Measurements from ENCODE around the gene STK32C. TPM values are rescaled to one million over a fixed set of nuclear protein-coding genes. Genes with fewer than 3 reads are reported as not detected.
"Not testable (repeated sequence)": the region's sequence is repeated elsewhere in the genome, so short reads cannot be mapped to it uniquely, and the experiment has no call there.

Gene STK32C
- total RNA-seq, 4 donors from 2014 or later = 1.3 to 5.6 (median 4.7) TPM

DNA sequence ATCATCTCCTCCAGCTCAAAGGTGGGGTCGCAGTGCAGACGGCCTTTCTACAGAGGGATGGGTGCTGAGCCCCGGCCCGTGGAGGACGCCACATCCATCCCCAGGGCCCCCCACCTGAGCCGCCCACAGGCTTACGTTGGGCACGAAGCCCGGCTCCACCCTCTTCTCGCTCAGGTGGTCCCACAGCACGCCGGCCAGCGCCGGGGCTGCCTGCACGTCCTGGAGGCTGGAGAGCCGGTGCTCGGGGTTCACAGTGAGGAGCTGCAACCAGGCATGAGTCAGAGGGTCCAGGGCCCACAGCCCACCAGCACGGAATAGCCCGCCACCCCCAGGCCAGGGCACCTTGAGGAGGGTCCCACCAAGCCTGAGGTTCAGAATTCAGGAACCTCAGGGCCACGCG, 85.0 kb downstream of the STK32C start:
- TF ChIP-seq POLR2AphosphoS5 (IDR thresholded peaks at IDR 0.05) = no peak
- TF ChIP-seq POLR2A (IDR thresholded peaks at IDR 0.05) = no peak
- no peak for TF ChIP-seq EP300 (IDR thresholded peaks at IDR 0.05)
- no peak for TF ChIP-seq CTCF (IDR thresholded peaks at IDR 0.05)
- peaks cover 7% of the 10 kb centered on the region for H3K4me1 ChIP-seq
- H3K4me3 ChIP-seq = no peak overlapping the region
- DNase-seq (ENCODE audit: low spot score in 2 of 2) = no peak
- no peaks in the 10 kb centered on the region for H3K9me3 ChIP-seq
- H3K27me3 ChIP-seq = no peaks in the 10 kb centered on the region
- no CpG with 5 or more reads among the region's 21 CpGs for WGBS
- no peaks in the 10 kb centered on the region for H3K36me3 ChIP-seq
- H3K27ac ChIP-seq = no peak overlapping the region

DNA sequence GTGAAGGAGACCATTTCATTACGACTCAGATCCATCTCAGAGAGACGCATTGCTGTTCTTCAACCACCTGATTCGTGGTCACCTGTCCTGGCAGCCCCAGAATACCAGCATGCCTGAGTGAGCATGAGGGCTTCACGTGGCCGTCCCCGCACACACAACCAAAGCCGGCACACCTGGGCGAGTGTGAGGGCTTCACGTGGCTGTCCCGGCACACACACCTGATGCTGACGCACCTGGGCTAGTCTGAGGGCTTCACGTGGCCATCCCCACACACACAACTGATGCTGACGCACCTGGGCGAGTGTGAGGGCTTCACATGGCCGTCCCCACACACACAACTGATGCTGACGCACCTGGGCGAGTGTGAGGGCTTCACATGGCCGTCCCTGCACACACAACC, 86.8 kb downstream of the STK32C start:
- H3K9me3 ChIP-seq; H3K4me3 ChIP-seq; DNase-seq (ENCODE audit: low spot score in 2 of 2); H3K27me3 ChIP-seq; H3K27ac ChIP-seq; H3K4me1 ChIP-seq; H3K36me3 ChIP-seq: not testable (repeated sequence)
- WGBS = 91% methylated on average over 6 of the region's 18 CpGs

GRCh38 chr10:132220061-132220460, 87.7 kb downstream of the STK32C start:
- no peaks in the 10 kb centered on the region for H3K27me3 ChIP-seq
- H3K27ac ChIP-seq = no peak overlapping the region
- TF ChIP-seq POLR2A (IDR thresholded peaks at IDR 0.05) (no peak), CTCF (IDR thresholded peaks at IDR 0.05) (no peak), POLR2AphosphoS5 (IDR thresholded peaks at IDR 0.05) (no peak), EP300 (IDR thresholded peaks at IDR 0.05) (no peak)
- H3K4me1 ChIP-seq = peaks cover 7% of the 10 kb centered on the region
- no peaks in the 10 kb centered on the region for H3K36me3 ChIP-seq
- no peaks in the 10 kb centered on the region for H3K9me3 ChIP-seq
- no peak for DNase-seq (ENCODE audit: low spot score in 2 of 2)
- WGBS = 98% methylated on average over 5 of the region's 9 CpGs
- no peak overlapping the region for H3K4me3 ChIP-seq

DNA sequence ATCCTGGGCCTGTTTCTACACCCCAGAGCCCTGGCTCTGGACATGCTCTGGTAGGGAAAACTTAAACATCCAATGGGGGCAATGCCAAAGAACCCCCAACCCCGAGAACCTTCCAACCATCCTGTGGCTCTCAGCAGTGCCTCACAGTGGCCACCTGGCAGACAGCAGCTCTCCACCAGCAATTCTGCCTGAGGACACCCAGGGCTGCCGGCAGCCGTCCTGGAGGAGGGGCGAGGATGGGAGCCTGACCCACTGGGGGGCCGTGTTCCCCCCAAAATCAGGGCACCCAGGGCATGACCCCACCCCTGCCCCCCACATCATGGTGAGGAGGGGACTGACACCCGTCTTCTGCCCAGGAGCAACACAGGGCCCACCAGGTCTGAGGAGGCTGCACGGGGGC, 88.3 kb downstream of the STK32C start:
- no peaks in the 10 kb centered on the region for H3K9me3 ChIP-seq
- no peaks in the 10 kb centered on the region for H3K36me3 ChIP-seq

DNA sequence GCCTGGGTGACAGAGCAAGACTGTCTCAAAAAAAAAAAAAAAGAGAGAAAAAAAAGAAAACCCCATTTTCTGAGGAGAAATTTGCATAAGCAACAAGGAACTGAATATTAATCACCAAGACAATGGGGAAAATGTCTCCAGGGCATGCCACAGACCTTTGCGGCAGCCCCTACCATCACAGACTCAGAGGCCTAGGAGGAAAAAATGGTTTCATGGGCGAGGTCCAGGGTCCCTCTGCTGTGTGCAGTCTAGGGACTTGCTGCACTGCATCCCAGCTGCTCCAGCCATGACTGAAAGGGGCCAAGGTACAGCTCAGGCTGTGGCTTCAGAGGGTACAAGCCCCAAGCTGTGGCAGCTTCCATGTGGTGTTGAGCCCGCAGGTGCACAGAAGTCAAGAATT, 91.3 kb downstream of the STK32C start:
- not testable (repeated sequence) for DNase-seq (ENCODE audit: low spot score in 2 of 2); H3K36me3 ChIP-seq; H3K27me3 ChIP-seq; H3K27ac ChIP-seq; H3K4me1 ChIP-seq; H3K9me3 ChIP-seq; H3K4me3 ChIP-seq
- 80% methylated on average over 3 of the region's 3 CpGs for WGBS

More for the DNA sequence above, 88.3 kb downstream of the STK32C start:
- Histone ChIP-seq H3K4me3 (no peak overlapping the region), H3K27me3 (no peaks in the 10 kb centered on the region), H3K27ac (no peak overlapping the region), H3K4me1 (peaks cover 7% of the 10 kb centered on the region)
- TF ChIP-seq CTCF (IDR thresholded peaks at IDR 0.05) (no peak), POLR2A (IDR thresholded peaks at IDR 0.05) (no peak), POLR2AphosphoS5 (IDR thresholded peaks at IDR 0.05) (no peak), EP300 (IDR thresholded peaks at IDR 0.05) (no peak)
- 89% methylated on average over 3 of the region's 7 CpGs for WGBS
- DNase-seq (ENCODE audit: low spot score in 2 of 2) = no peak

- DNase-seq (ENCODE audit: low spot score in 2 of 2) = no peak
- H3K36me3 ChIP-seq = no peaks in the 10 kb centered on the region
- H3K4me1 ChIP-seq = no peaks in the 10 kb centered on the region
- 73% methylated on average over 4 of the region's 4 CpGs for WGBS
- H3K27me3 ChIP-seq = no peaks in the 10 kb centered on the region
- no peaks in the 10 kb centered on the region for H3K9me3 ChIP-seq
- no peak overlapping the region for H3K4me3 ChIP-seq
- no peak for TF ChIP-seq POLR2A (IDR thresholded peaks at IDR 0.05)
- TF ChIP-seq POLR2AphosphoS5 (IDR thresholded peaks at IDR 0.05) = no peak
- TF ChIP-seq EP300 (IDR thresholded peaks at IDR 0.05) = no peak
- TF ChIP-seq CTCF (IDR thresholded peaks at IDR 0.05) = no peak
- no peak overlapping the region for H3K27ac ChIP-seq
Measured at GRCh38 chr10:132213917-132214316, 93.8 kb downstream of the STK32C start.

Data from suprapubic skin (tissue), 4 donors.